ENCODE results near the gene MACROD1.

The MACROD1 gene

DNA sequence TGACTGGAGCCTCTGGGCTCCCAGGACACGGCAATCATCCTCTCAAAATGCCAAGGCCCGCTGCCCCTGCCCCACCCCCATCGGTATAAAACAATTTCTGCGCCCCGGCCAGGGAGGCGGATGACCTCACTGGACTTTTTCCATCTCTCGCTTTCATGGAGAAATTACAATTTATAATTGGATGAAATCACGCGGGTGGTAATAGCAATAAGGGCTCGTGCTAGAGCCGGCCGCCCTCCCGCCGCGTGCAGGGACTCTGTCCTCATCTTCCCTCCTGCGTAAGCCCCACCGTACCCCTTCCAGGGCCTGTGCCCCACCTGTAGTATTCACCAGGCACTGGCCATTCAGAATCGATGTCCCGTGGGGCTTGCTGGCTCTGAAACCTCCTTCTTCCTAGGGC is 64.5 kb downstream of the MACROD1 start:
- TF ChIP-seq, protein P1, sequence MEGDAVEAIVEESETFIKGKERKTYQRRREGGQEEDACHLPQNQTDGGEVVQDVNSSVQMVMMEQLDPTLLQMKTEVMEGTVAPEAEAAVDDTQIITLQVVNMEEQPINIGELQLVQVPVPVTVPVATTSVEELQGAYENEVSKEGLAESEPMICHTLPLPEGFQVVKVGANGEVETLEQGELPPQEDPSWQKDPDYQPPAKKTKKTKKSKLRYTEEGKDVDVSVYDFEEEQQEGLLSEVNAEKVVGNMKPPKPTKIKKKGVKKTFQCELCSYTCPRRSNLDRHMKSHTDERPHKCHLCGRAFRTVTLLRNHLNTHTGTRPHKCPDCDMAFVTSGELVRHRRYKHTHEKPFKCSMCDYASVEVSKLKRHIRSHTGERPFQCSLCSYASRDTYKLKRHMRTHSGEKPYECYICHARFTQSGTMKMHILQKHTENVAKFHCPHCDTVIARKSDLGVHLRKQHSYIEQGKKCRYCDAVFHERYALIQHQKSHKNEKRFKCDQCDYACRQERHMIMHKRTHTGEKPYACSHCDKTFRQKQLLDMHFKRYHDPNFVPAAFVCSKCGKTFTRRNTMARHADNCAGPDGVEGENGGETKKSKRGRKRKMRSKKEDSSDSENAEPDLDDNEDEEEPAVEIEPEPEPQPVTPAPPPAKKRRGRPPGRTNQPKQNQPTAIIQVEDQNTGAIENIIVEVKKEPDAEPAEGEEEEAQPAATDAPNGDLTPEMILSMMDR (IDR thresholded peaks at IDR 0.05; ENCODE audit: low read length, missing control alignments): no peak
- H3K4me3 ChIP-seq (replicated peaks; ENCODE audit: low read depth, low read length): no peak overlapping the region
- DNase-seq (ENCODE audit: low read depth): no peak

DNA sequence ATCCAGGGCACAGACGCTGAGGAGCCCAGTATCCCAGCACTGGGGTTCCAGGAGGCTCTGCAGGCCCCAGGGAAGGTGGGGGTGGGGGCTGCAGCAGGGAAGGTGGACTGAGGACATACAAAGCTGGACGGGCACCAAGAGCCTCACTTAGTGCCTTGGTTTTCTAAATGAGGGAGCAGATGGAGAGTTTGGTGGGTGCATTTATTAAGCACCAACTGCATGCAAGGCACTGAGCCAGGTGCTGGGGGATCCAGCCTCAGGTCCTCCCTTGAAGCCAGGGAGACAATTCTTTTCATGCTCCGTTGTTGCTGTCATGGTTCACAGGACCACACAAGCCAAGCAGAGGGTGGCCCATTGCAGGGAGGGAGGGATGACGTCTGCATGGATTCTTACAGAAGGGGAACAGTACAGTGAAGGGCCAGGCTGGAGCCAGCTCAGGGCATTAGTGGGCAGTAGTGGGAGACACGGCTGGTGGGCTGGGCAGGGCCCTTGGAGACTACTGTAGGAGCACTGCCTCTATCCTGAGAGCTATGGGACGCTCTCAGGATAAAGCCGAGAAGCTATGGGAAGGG is 65.0 kb downstream of the MACROD1 start:
- TF ChIP-seq, protein P1 (IDR thresholded peaks at IDR 0.05; ENCODE audit: low read length, missing control alignments): no peak
- no peak for DNase-seq (ENCODE audit: low read depth)
- no peak overlapping the region for H3K4me3 ChIP-seq (replicated peaks; ENCODE audit: low read depth, low read length)

DNA sequence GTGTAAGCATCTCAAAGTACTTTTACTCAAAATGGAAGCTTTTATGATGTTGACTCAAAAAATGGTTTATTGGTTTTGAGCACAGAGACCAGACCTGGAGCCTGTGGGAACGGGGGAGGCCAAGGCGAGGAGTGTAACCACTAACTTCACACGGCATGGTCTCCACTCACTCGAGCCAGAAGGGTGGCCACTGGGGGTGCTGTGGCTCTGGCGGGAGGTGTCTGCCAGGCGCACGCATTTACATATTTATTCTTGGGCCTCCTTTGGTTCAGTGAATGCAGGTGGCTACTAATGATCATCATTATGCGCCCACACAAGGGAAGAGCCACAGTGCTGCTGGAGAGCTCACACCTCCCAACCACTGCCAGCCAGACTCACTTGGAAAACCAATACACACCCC is 65.6 kb downstream of the MACROD1 start:
- H3K4me3 ChIP-seq (replicated peaks; ENCODE audit: low read depth, low read length): no peak overlapping the region
- no peak for DNase-seq (ENCODE audit: low read depth)

DNA sequence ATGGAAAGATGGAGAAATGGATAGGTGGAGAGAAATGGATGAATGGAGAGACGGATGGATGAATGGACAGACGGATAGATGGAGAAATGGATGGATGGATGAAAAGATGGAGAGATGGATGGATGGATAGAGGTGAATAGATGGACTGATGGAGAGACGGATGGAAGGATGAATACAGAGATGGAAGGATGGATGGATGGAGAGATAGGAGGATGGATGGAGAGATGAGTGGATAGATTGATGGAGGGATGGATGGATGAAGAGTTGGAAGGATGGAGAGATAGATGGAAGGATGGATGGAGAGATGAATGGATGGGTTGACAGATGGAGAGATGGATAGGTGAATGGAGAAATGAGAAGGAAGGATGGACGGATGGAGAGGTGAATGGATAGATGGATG is 66.5 kb downstream of the MACROD1 start:
- H3K4me3 ChIP-seq (replicated peaks; ENCODE audit: low read depth, low read length): no peak overlapping the region
- TF ChIP-seq, protein P1 (IDR thresholded peaks at IDR 0.05; ENCODE audit: low read length, missing control alignments): no peak
- DNase-seq (ENCODE audit: low read depth): no peak

More for the DNA sequence above, 65.6 kb downstream of the MACROD1 start:
- TF ChIP-seq, protein P1 (IDR thresholded peaks at IDR 0.05; ENCODE audit: low read length, missing control alignments): peak; percentile 19

DNA sequence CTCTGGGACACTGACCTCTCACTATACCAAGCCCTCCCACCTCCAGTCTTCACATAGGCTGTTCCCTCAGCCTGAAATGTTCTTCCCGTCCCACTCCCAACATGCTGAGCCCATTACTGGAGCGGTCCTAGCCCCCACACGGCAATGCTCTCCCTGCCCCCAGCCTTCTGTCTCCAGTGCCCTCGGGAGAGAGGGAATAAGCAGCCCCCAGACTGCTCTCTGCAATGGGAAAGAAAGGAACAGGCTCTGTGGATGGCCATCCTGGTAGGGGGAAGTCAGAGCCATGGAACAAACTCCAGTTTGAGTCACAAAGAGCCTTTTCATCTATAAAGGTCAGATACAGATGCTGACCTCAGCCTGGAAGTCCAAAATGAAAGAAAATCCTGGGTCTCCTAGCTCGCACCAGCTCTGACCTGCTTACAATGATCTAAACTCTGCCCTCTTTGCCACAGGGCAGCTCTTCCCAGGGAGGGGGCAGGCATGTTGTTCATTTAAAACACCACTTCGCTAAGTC is 67.5 kb downstream of the MACROD1 start:
- TF ChIP-seq, protein P1 (IDR thresholded peaks at IDR 0.05; ENCODE audit: low read length, missing control alignments): no peak
- DNase-seq (ENCODE audit: low read depth): no peak
- H3K4me3 ChIP-seq (replicated peaks; ENCODE audit: low read depth, low read length): no peak overlapping the region

DNA sequence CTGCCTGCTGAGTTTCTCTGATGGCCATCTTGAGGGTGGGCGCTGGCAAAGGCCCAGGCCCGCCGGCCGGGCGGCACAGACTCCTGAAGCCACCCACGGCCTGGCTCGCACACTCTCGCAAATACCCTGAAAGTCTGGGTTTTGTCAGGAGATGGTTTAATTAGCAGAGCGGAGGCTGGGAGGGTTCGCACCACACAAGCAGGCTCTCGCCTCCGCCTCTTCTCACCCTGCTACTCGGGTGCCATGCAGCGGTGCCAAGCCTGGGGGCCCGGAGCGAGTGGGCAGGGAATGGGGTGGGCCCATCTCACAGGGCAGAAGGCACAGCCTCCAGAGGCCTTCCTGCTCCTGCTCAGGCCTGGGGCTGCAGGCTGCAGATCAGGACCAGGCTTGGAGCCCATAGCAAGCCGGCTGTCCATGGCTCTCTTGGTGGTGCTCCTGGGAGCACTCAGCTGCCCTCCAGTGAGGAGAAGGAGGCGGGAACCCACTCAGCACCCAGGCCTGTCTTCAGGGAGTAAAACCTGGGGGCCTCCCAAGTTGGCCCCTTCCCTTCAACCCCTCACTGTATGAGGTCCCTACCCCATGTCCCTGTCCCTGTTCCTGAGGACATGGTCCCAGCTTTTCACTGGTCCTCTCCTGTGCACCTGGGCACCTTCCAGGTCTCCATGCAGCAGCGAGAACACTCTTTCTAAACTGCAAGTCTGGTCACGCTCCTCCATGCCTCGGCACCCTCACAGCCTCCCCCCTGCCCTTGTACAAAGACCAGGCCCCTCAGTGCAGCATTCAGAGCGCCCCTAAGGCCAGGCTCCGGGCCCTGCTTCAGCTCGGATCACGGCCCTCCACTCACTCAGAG is 68.2 kb downstream of the MACROD1 start:
- TF ChIP-seq, protein P1 (IDR thresholded peaks at IDR 0.05; ENCODE audit: low read length, missing control alignments): no peak
- DNase-seq (ENCODE audit: low read depth): no peak

More for the DNA sequence above, 68.2 kb downstream of the MACROD1 start:
- no peak overlapping the region for H3K4me3 ChIP-seq (replicated peaks; ENCODE audit: low read depth, low read length)

Measured in fibroblast of pulmonary artery (primary cell).